ENCODE measurements around the gene UCK2. TPM values are rescaled to one million over a fixed set of nuclear protein-coding genes. Genes with fewer than 3 reads are reported as not detected.
A peak's percentile ranks its signal among the peaks of the same experiment; 100 is the strongest.

The UCK2 gene
- total RNA-seq, 2 donors from 2014 or later, result 39.6 to 69.0 TPM

GRCh38 chr1:165823552-165824268 lies 3.7 kb upstream of the UCK2 start:
- no peak for TF ChIP-seq CTCF (IDR thresholded peaks at IDR 0.05)
- no peaks in the 10 kb centered on the region for H3K9me3 ChIP-seq
- no peak overlapping the region for H3K27ac ChIP-seq
- no peaks in the 10 kb centered on the region for H3K36me3 ChIP-seq
- peaks cover 3% of the 10 kb centered on the region for H3K4me1 ChIP-seq
- DNase-seq, result no peak
- no peak overlapping the region for H3K9ac ChIP-seq (ENCODE audit: low read depth in 2 of 2, low read length in 2 of 2)
- intact Hi-C loops (cut with DNase I), result no loop called here
- no peaks in the 10 kb centered on the region for H3K27me3 ChIP-seq
- no peak overlapping the region for H3K4me3 ChIP-seq

GRCh38 chr1:165824269-165824643 lies 3.2 kb upstream of the UCK2 start:
- TF ChIP-seq CTCF (IDR thresholded peaks at IDR 0.05), result no peak
- H3K9me3 ChIP-seq, result no peaks in the 10 kb centered on the region
- no peak overlapping the region for H3K9ac ChIP-seq (ENCODE audit: low read depth in 2 of 2, low read length in 2 of 2)
- no peaks in the 10 kb centered on the region for H3K27me3 ChIP-seq
- H3K36me3 ChIP-seq, result no peaks in the 10 kb centered on the region
- H3K4me3 ChIP-seq, result no peak overlapping the region
- H3K4me1 ChIP-seq, result peaks cover 4% of the 10 kb centered on the region
- DNase-seq, result no peak
- H3K27ac ChIP-seq, result no peak overlapping the region
- intact Hi-C loops (cut with DNase I), result no loop called here

GRCh38 chr1:165826565-165827267 lies 698 bp upstream of the UCK2 start:
- peak overlapping the region; percentile 98 for H3K27ac ChIP-seq
- H3K4me3 ChIP-seq, result peak overlapping the region; percentile 94
- H3K36me3 ChIP-seq, result no peaks in the 10 kb centered on the region
- TF ChIP-seq CTCF (IDR thresholded peaks at IDR 0.05), result no peak
- intact Hi-C loops (cut with DNase I), result no loop called here
- DNase-seq, result no peak
- peak overlapping the region in 1 of 2 donors; percentile 60 for H3K9ac ChIP-seq (ENCODE audit: low read depth in 2 of 2, low read length in 2 of 2)
- peaks cover 6% of the 10 kb centered on the region for H3K4me1 ChIP-seq
- no peaks in the 10 kb centered on the region for H3K27me3 ChIP-seq
- H3K9me3 ChIP-seq, result no peaks in the 10 kb centered on the region

GRCh38 chr1:165828103-165828668 lies 772 bp downstream of the UCK2 start:
- peak overlapping the region; percentile 98 for H3K27ac ChIP-seq
- H3K27me3 ChIP-seq, result no peaks in the 10 kb centered on the region
- peak overlapping the region; percentile 94 for H3K4me3 ChIP-seq
- TF ChIP-seq CTCF (IDR thresholded peaks at IDR 0.05), result no peak
- H3K36me3 ChIP-seq, result no peaks in the 10 kb centered on the region
- peak overlapping the region; percentile 73 to 85 for H3K9ac ChIP-seq (ENCODE audit: low read depth in 2 of 2, low read length in 2 of 2)
- intact Hi-C loops (cut with DNase I), result no loop called here
- H3K9me3 ChIP-seq, result no peaks in the 10 kb centered on the region
- peaks cover 6% of the 10 kb centered on the region for H3K4me1 ChIP-seq
- DNase-seq, result peak; percentile 65

GRCh38 chr1:165828669-165829329 lies 1.4 kb downstream of the UCK2 start:
- Histone ChIP-seq H3K4me3 (peak overlapping the region; percentile 94), H3K9ac (ENCODE audit: low read depth in 2 of 2, low read length in 2 of 2) (peak overlapping the region; percentile 73 to 85), H3K4me1 (peaks cover 6% of the 10 kb centered on the region), H3K27me3 (no peaks in the 10 kb centered on the region), H3K27ac (peak overlapping the region; percentile 98), H3K36me3 (no peaks in the 10 kb centered on the region), H3K9me3 (no peaks in the 10 kb centered on the region)
- no peak for TF ChIP-seq CTCF (IDR thresholded peaks at IDR 0.05)
- intact Hi-C loops (cut with DNase I), result no loop called here
- peak; percentile 68 for DNase-seq
